Neural crest cell (in vitro differentiated cells): ENCODE results near the gene RAB32. TPM values are rescaled to one million over a fixed set of nuclear protein-coding genes. Genes with fewer than 3 reads are reported as not detected.

Source experiments
- DNase-seq: peaks from one replicate; pipeline ENCODE4 v3.0.0; 2021; ENCODE audit warnings: low read depth, mixed read lengths, low spot score
- H3K27ac Mint-ChIP-seq: one replicate; pipeline ENCODE4 v1.8.0; 2021; ENCODE audit warnings: mild to moderate bottlenecking, mixed read lengths; ENCODE audit not compliant: unreplicated experiment
- H3K27me3 Mint-ChIP-seq: 2 replicates; pipeline ENCODE4 v1.8.0; 2021; ENCODE audit warnings: low read depth, mild to moderate bottlenecking, mixed read lengths
- H3K36me3 Mint-ChIP-seq: 2 replicates; pipeline ENCODE4 v1.8.0; 2021; ENCODE audit warnings: low read depth, mild to moderate bottlenecking, mixed read lengths
- H3K4me1 Mint-ChIP-seq: 2 replicates; pipeline ENCODE4 v1.8.0; 2021; ENCODE audit warnings: mixed read lengths
- H3K4me3 Mint-ChIP-seq: one replicate; pipeline ENCODE4 v1.8.0; 2021; ENCODE audit warnings: mild to moderate bottlenecking, mixed read lengths
- H3K9me3 Mint-ChIP-seq: 2 replicates; pipeline ENCODE4 v1.8.0; 2021; ENCODE audit warnings: mixed read lengths
- total RNA-seq: library from RNA; stranded (reverse); gene quantifications from 2 replicates; pipeline ENCODE4 v1.2.1, GENCODE V29; 2021
- TF ChIP-seq, protein P1 (sequence below): fragments of 200-600 bp; sonication (generic); conservative IDR thresholded peaks from 2 replicates; pipeline ENCODE4 v1.5.0; 2021; ENCODE audit warnings: antibody characterized with exemption, mild to moderate bottlenecking

RAB32 gene
- total RNA-seq, 1 donor from 2014 or later, result 26.0 TPM

DNA sequence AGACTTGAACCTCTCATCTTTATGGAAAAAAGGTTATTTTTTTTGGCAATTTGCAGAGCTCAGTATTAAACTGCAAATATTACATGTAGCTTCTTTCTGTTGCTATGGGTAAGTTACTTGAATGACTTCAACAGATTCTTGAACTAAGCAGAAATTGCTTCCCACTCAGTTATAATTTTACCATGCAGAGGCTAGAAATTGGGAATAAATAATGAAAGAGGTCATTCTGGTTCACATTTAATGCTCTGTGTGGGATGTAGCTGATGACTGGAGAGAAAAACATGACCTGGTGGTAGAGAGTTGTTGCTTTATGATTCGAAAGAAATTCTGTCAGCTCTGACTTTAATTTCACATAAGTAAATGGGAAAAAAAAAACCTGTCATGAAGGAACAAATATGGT is 38.3 kb downstream of the RAB32 start:
- no peaks in the 10 kb centered on the region for H3K4me1 Mint-ChIP-seq
- DNase-seq, result no peak
- H3K4me3 Mint-ChIP-seq, result no peak overlapping the region
- H3K27ac Mint-ChIP-seq, result no peak overlapping the region
- no peaks in the 10 kb centered on the region for H3K36me3 Mint-ChIP-seq
- H3K27me3 Mint-ChIP-seq, result no peaks in the 10 kb centered on the region
- TF ChIP-seq, protein P1, sequence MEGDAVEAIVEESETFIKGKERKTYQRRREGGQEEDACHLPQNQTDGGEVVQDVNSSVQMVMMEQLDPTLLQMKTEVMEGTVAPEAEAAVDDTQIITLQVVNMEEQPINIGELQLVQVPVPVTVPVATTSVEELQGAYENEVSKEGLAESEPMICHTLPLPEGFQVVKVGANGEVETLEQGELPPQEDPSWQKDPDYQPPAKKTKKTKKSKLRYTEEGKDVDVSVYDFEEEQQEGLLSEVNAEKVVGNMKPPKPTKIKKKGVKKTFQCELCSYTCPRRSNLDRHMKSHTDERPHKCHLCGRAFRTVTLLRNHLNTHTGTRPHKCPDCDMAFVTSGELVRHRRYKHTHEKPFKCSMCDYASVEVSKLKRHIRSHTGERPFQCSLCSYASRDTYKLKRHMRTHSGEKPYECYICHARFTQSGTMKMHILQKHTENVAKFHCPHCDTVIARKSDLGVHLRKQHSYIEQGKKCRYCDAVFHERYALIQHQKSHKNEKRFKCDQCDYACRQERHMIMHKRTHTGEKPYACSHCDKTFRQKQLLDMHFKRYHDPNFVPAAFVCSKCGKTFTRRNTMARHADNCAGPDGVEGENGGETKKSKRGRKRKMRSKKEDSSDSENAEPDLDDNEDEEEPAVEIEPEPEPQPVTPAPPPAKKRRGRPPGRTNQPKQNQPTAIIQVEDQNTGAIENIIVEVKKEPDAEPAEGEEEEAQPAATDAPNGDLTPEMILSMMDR, result no peak
- H3K9me3 Mint-ChIP-seq, result no peaks in the 10 kb centered on the region

DNA sequence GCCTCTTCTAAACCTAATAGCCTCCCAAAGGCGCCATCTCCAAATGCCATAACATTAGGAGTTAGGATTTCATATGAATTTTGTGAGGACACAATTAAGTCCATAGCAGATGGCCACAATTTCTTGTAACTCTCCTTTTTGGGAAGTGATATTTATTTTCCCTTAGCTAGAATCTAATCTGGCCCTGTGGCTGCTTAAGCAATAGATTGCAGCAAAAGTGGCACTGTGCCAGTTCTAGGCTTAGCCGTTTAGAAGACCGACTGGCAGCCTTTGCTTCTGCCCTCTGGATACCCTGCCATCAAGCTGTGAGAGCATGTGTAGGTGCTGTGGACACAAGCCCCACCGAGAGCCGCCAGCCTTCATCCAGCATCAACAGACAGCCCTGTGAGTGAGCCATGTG is 39.2 kb downstream of the RAB32 start:
- no peak overlapping the region for H3K4me3 Mint-ChIP-seq
- H3K4me1 Mint-ChIP-seq, result no peaks in the 10 kb centered on the region
- no peaks in the 10 kb centered on the region for H3K9me3 Mint-ChIP-seq
- no peaks in the 10 kb centered on the region for H3K36me3 Mint-ChIP-seq
- no peak for DNase-seq
- TF ChIP-seq, protein P1, result no peak
- no peaks in the 10 kb centered on the region for H3K27me3 Mint-ChIP-seq
- H3K27ac Mint-ChIP-seq, result no peak overlapping the region

DNA sequence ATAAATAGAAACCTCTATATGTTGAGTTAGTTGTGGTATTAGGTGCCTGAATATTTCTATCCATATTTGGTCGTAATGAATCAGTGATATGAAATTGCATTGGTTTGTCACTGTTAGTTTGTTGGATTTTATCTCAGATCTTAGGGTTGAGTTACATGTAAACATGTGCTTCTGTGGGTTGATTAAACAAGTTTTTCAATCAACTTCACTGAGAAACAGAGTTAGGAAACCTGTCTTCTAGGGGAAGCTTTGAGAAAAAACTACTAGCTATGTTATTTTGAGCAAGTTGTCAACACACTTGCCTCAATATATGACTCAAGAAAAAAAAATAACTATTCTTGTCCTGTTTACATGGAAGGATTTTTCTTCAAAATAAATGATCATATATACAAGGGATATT is 40.3 kb downstream of the RAB32 start:
- TF ChIP-seq, protein P1, result no peak

DNA sequence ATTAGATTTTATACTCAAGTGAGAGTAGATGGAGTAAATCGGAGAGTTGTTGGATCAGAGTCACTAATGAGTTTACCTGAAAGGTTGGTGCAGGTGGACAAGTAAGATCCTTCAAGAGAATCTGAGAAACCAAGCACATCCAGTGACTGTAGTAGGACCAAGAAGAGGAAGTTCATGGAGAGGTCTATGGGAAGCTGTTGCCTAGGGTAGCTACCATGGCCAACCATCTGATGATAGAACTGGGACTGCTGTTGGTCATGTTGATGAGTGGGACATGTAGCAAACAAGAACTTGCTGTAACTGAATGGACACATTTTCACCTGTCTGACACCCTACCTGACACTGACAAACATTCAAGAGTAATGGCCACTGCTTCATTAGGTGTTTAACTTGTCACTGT is 43.8 kb downstream of the RAB32 start:
- Mint-ChIP-seq H3K4me1 (no peaks in the 10 kb centered on the region), H3K36me3 (no peaks in the 10 kb centered on the region), H3K4me3 (no peak overlapping the region), H3K27me3 (no peaks in the 10 kb centered on the region), H3K27ac (no peak overlapping the region), H3K9me3 (no peaks in the 10 kb centered on the region)
- TF ChIP-seq, protein P1, result no peak
- no peak for DNase-seq

More for the DNA sequence above, 40.3 kb downstream of the RAB32 start:
- no peak overlapping the region for H3K27ac Mint-ChIP-seq
- H3K27me3 Mint-ChIP-seq, result no peaks in the 10 kb centered on the region
- no peaks in the 10 kb centered on the region for H3K9me3 Mint-ChIP-seq
- H3K4me3 Mint-ChIP-seq, result no peak overlapping the region
- H3K4me1 Mint-ChIP-seq, result no peaks in the 10 kb centered on the region
- no peak for DNase-seq
- no peaks in the 10 kb centered on the region for H3K36me3 Mint-ChIP-seq

DNA sequence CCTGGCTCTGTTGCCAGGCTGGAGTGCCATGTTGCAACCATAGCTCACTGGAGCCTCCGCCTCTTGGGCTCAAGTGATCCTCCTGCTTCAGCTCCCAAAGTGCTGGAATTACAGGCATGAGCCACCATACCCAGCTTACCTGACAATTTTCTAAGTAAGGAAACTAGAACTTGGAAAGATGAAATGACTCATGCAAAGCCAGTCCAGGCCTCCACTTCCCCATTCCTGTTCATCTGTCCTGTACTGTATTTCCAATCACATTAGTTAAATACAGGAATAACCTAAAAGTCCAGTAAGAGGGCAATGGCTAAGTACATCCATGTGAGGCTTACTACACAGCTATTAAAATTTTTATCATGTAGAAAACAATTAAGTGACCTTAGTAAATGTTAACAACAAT is 46.9 kb downstream of the RAB32 start:
- Mint-ChIP-seq H3K4me3 (no peak overlapping the region), H3K4me1 (no peaks in the 10 kb centered on the region), H3K36me3 (no peaks in the 10 kb centered on the region), H3K27ac (no peak overlapping the region), H3K27me3 (no peaks in the 10 kb centered on the region), H3K9me3 (no peaks in the 10 kb centered on the region)
- TF ChIP-seq, protein P1, result no peak
- no peak for DNase-seq

DNA sequence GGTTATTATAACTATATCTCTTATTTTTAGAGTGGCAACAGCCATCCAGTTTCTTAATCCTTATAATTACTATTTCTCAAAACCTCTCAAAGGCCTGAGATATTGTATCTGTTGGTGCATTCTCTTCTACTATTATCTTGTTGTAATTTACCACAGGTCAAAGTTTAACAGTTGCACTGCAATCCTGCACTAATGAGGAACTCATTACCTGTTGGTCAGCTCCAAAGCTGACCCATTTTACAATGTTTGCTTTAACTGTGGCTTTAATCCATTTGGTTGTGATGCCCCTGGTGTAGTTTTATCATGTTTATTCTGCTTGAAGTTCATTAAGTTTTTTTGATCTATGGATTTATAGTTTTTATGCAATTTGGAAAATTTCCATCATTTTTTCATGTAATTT is 48.8 kb downstream of the RAB32 start:
- Mint-ChIP-seq H3K27ac (no peak overlapping the region), H3K4me1 (no peaks in the 10 kb centered on the region), H3K4me3 (no peak overlapping the region), H3K27me3 (no peaks in the 10 kb centered on the region), H3K9me3 (no peaks in the 10 kb centered on the region), H3K36me3 (no peaks in the 10 kb centered on the region)
- DNase-seq, result no peak
- TF ChIP-seq, protein P1, result no peak
